Smooth muscle cell (in vitro differentiated cells): ENCODE results near the gene ART4. TPM values are rescaled to one million over a fixed set of nuclear protein-coding genes. Genes with fewer than 3 reads are reported as not detected.
A peak's percentile ranks its signal among the peaks of the same experiment; 100 is the strongest.

ENCODE experiments used
- DNase-seq: peaks from one replicate; lab custom pipeline; 2025; ENCODE audit not compliant: unreplicated experiment; lab: John Stamatoyannopoulos, UW
- H2AFZ ChIP-seq: fragments of 200-600 bp; sonication (generic); 2 replicates; pipeline ENCODE4 v1.6.0; 2016; ENCODE audit warnings: antibody characterized with exemption, low read depth, mild to moderate bottlenecking
- H3F3A ChIP-seq: fragments of 200-600 bp; sonication (generic); 2 replicates; pipeline ENCODE4 v1.6.0; 2017; ENCODE audit warnings: antibody characterized with exemption, low read depth
- H3K27ac ChIP-seq: fragments of 200-600 bp; sonication (generic); 2 replicates; pipeline ENCODE4 v1.5.1; 2016; ENCODE audit warnings: low read depth, mild to moderate bottlenecking
- H3K27me3 ChIP-seq: fragments of 200-600 bp; sonication (generic); 2 replicates; pipeline ENCODE4 v1.6.1; 2016; ENCODE audit warnings: low read depth, mild to moderate bottlenecking
- H3K36me3 ChIP-seq: fragments of 200-600 bp; sonication (generic); 2 replicates; pipeline ENCODE4 v1.5.1; 2016; ENCODE audit warnings: low read depth
- H3K4me1 ChIP-seq: fragments of 200-600 bp; sonication (generic); 2 replicates; pipeline ENCODE4 v1.5.1; 2016; ENCODE audit warnings: low read depth
- H3K4me2 ChIP-seq: fragments of 200-600 bp; sonication (generic); 2 replicates; pipeline ENCODE4 v1.6.0; 2016; ENCODE audit warnings: mild to moderate bottlenecking
- H3K4me3 ChIP-seq: fragments of 200-600 bp; sonication (generic); 2 replicates; pipeline ENCODE4 v1.5.1; 2016; ENCODE audit warnings: mild to moderate bottlenecking
- H3K79me2 ChIP-seq: fragments of 200-600 bp; sonication (generic); 2 replicates; pipeline ENCODE4 v1.6.0; 2016; ENCODE audit warnings: low read depth, mild to moderate bottlenecking
- H3K9ac ChIP-seq: fragments of 200-600 bp; sonication (generic); 2 replicates; pipeline ENCODE4 v1.6.0; 2016; ENCODE audit warnings: low read depth
- H3K9me3 ChIP-seq: fragments of 200-600 bp; sonication (generic); replicated peaks from 2 replicates; pipeline ENCODE4 v1.5.1; 2016; ENCODE audit warnings: low read depth
- H4K20me1 ChIP-seq: fragments of 200-600 bp; sonication (generic); 2 replicates; pipeline ENCODE4 v1.6.0; 2016; ENCODE audit warnings: low read depth
- WGBS: methylation state at CpG from one replicate; pipeline ENCODE4 v1.1.7; 2016; ENCODE audit warnings: low lambda C conversion rate; 5-methylcytosine and 5-hydroxymethylcytosine counted together
- polyA plus RNA-seq: library from polyadenylated mRNA; unstranded; fragments of >200 nt; fragmentation: Nextera tagmentation; extraction: Ambion mirVana; gene quantifications from 2 replicates; pipeline ENCODE4 v1.2.1, GENCODE V29; 2016
- total RNA-seq: library from RNA; depleted of rRNA; stranded (reverse); fragments of >200 nt; gene quantifications from 2 replicates; pipeline ENCODE4 v1.2.3, GENCODE V29; 2014
- TF ChIP-seq, protein P1 (sequence below): fragments of 200-600 bp; sonication (generic); IDR thresholded peaks from 2 replicates; pipeline ENCODE4 v1.5.1; 2017; ENCODE audit warnings: borderline replicate concordance, mild to moderate bottlenecking, antibody characterized with exemption; ENCODE audit not compliant: insufficient read depth, poor library complexity, severe bottlenecking

The ART4 gene
- total and polyA plus RNA-seq, 2 experiments from 2014 or later = 1.7 to 9.0 TPM

DNA sequence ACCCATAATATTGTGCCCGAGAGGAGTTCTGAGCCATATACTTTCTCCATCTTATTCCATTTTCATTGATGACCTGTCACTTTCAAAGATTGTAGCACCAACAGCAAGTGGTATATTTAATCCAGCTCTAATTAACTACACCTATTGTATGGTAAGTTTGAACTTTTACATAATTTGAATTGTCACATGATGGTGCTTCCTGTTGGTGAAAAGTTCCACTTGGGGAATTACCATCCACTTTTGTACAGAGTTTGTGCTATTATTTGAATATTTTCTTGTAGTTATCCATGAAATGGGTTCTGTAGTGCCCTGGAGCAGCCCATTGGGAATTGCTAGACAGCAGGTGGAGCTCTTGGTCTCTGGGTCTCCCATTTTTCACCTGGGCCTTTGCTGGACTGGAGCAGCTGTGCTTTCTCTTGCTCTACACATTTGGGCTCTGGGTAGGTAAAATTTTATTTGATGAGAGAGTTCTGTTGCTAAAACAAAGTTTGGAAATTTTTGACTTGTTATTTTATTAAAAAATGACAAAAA is 32.3 kb downstream of the ART4 start:
- no peak for DNase-seq

GRCh38 chr12:14810167-14810952 is 33.0 kb downstream of the ART4 start:
- no peak overlapping the region for H3K27ac ChIP-seq
- no peak overlapping the region for H2AFZ ChIP-seq
- peaks cover 2% of the 10 kb centered on the region for H3K79me2 ChIP-seq
- no peaks in the 10 kb centered on the region for H3F3A ChIP-seq
- H3K4me3 ChIP-seq = no peak overlapping the region
- 89% methylated on average over 5 of the region's 5 CpGs for WGBS
- no peaks in the 10 kb centered on the region for H3K36me3 ChIP-seq
- DNase-seq = no peak
- no peaks in the 10 kb centered on the region for H3K4me1 ChIP-seq
- H3K4me2 ChIP-seq = no peak overlapping the region
- H3K9me3 ChIP-seq = no peaks in the 10 kb centered on the region
- TF ChIP-seq, protein P1, sequence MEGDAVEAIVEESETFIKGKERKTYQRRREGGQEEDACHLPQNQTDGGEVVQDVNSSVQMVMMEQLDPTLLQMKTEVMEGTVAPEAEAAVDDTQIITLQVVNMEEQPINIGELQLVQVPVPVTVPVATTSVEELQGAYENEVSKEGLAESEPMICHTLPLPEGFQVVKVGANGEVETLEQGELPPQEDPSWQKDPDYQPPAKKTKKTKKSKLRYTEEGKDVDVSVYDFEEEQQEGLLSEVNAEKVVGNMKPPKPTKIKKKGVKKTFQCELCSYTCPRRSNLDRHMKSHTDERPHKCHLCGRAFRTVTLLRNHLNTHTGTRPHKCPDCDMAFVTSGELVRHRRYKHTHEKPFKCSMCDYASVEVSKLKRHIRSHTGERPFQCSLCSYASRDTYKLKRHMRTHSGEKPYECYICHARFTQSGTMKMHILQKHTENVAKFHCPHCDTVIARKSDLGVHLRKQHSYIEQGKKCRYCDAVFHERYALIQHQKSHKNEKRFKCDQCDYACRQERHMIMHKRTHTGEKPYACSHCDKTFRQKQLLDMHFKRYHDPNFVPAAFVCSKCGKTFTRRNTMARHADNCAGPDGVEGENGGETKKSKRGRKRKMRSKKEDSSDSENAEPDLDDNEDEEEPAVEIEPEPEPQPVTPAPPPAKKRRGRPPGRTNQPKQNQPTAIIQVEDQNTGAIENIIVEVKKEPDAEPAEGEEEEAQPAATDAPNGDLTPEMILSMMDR = no peak
- no peaks in the 10 kb centered on the region for H3K27me3 ChIP-seq
- no peak overlapping the region for H3K9ac ChIP-seq
- H4K20me1 ChIP-seq = no peaks in the 10 kb centered on the region

More for the DNA sequence above, 32.3 kb downstream of the ART4 start:
- no peaks in the 10 kb centered on the region for H3K36me3 ChIP-seq
- no peaks in the 10 kb centered on the region for H3K9me3 ChIP-seq
- no peak overlapping the region for H3K27ac ChIP-seq
- H3F3A ChIP-seq = no peaks in the 10 kb centered on the region
- no peak overlapping the region for H2AFZ ChIP-seq
- 79% methylated on average over 1 of the region's 1 CpG for WGBS
- no peaks in the 10 kb centered on the region for H3K4me1 ChIP-seq
- peaks cover 2% of the 10 kb centered on the region for H3K79me2 ChIP-seq
- H3K9ac ChIP-seq = no peak overlapping the region
- H3K27me3 ChIP-seq = no peaks in the 10 kb centered on the region
- TF ChIP-seq, protein P1 = peak; percentile 53
- no peak overlapping the region for H3K4me2 ChIP-seq
- no peaks in the 10 kb centered on the region for H4K20me1 ChIP-seq
- H3K4me3 ChIP-seq = no peak overlapping the region

DNA sequence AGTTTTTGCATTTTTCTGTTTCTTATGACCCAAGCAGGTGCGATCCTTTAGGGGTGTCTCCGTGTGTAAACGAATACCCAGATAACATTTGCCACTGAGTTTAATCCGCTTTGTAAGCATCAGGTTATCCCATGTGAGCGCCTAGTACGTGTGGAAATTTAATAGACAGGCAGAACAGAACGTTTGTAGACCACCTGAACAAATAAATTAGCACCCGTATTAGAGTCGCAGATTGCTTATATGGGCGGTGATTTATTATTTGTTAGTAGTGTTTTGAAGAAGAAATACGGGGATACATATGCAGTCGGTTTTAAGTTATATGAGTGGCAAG is 39.5 kb downstream of the ART4 start:
- Histone ChIP-seq H3K36me3 (no peaks in the 10 kb centered on the region), H3K4me2 (peak overlapping the region; percentile 94), H2AFZ (peak overlapping the region; percentile 99), H3K27ac (peak overlapping the region; percentile 97), H3K9ac (peak overlapping the region; percentile 90), H3K4me1 (peaks cover 18% of the 10 kb centered on the region), H3F3A (no peaks in the 10 kb centered on the region), H3K4me3 (peak overlapping the region; percentile 91), H3K27me3 (no peaks in the 10 kb centered on the region), H3K9me3 (no peaks in the 10 kb centered on the region), H3K79me2 (peaks cover 45% of the 10 kb centered on the region), H4K20me1 (peaks cover 12% of the 10 kb centered on the region)
- 2% methylated on average over 12 of the region's 12 CpGs for WGBS
- DNase-seq = no peak
- TF ChIP-seq, protein P1 = no peak
